Measurements from ENCODE around the gene BAZ2B. TPM values are rescaled to one million over a fixed set of nuclear protein-coding genes. Genes with fewer than 3 reads are reported as not detected.

Gene BAZ2B
- total RNA-seq, 1 donor from 2014 or later, result 37.8 TPM

GRCh38 chr2:159549234-159549633 is 67.1 kb downstream of the BAZ2B start:
- no peak overlapping the region for H3K4me3 Mint-ChIP-seq (ENCODE audit: unreplicated experiment)
- H3K36me3 Mint-ChIP-seq (ENCODE audit: low read depth), result no peaks in the 10 kb centered on the region
- no peaks in the 10 kb centered on the region for H3K9me3 Mint-ChIP-seq (ENCODE audit: low read depth)
- peaks cover 28% of the 10 kb centered on the region for H3K4me1 Mint-ChIP-seq (ENCODE audit: low read depth)
- TF ChIP-seq CTCF (IDR thresholded peaks at IDR 0.05), result no peak
- DNase-seq (ENCODE audit: low spot score), result no peak
- peak overlapping the region; percentile 41 for H3K27ac Mint-ChIP-seq (ENCODE audit: unreplicated experiment)
- no peaks in the 10 kb centered on the region for H3K27me3 Mint-ChIP-seq (ENCODE audit: low read depth)

GRCh38 chr2:159546716-159547430 is 69.5 kb downstream of the BAZ2B start:
- no peak for TF ChIP-seq CTCF (IDR thresholded peaks at IDR 0.05)
- no peak for DNase-seq (ENCODE audit: low spot score)
- Mint-ChIP-seq H3K4me1 (ENCODE audit: low read depth) (peaks cover 20% of the 10 kb centered on the region), H3K4me3 (ENCODE audit: unreplicated experiment) (no peak overlapping the region), H3K36me3 (ENCODE audit: low read depth) (peaks cover 7% of the 10 kb centered on the region), H3K9me3 (ENCODE audit: low read depth) (peaks cover 8% of the 10 kb centered on the region), H3K27ac (ENCODE audit: unreplicated experiment) (no peak overlapping the region), H3K27me3 (ENCODE audit: low read depth) (no peaks in the 10 kb centered on the region)

GRCh38 chr2:159546039-159546438 is 70.3 kb downstream of the BAZ2B start:
- Mint-ChIP-seq H3K27ac (ENCODE audit: unreplicated experiment) (no peak overlapping the region), H3K9me3 (ENCODE audit: low read depth) (peaks cover 12% of the 10 kb centered on the region), H3K4me1 (ENCODE audit: low read depth) (peaks cover 15% of the 10 kb centered on the region), H3K4me3 (ENCODE audit: unreplicated experiment) (no peak overlapping the region), H3K36me3 (ENCODE audit: low read depth) (peaks cover 12% of the 10 kb centered on the region), H3K27me3 (ENCODE audit: low read depth) (no peaks in the 10 kb centered on the region)
- no peak for DNase-seq (ENCODE audit: low spot score)
- no peak for TF ChIP-seq CTCF (IDR thresholded peaks at IDR 0.05)

GRCh38 chr2:159545085-159545484 is 71.3 kb downstream of the BAZ2B start:
- no peaks in the 10 kb centered on the region for H3K27me3 Mint-ChIP-seq (ENCODE audit: low read depth)
- peaks cover 15% of the 10 kb centered on the region for H3K4me1 Mint-ChIP-seq (ENCODE audit: low read depth)
- no peak overlapping the region for H3K27ac Mint-ChIP-seq (ENCODE audit: unreplicated experiment)
- peaks cover 12% of the 10 kb centered on the region for H3K36me3 Mint-ChIP-seq (ENCODE audit: low read depth)
- DNase-seq (ENCODE audit: low spot score), result no peak
- TF ChIP-seq CTCF (IDR thresholded peaks at IDR 0.05), result no peak
- no peak overlapping the region for H3K4me3 Mint-ChIP-seq (ENCODE audit: unreplicated experiment)
- peaks cover 12% of the 10 kb centered on the region for H3K9me3 Mint-ChIP-seq (ENCODE audit: low read depth)

- H3K36me3 Mint-ChIP-seq (ENCODE audit: low read depth), result peaks cover 14% of the 10 kb centered on the region
- DNase-seq (ENCODE audit: low spot score), result no peak
- H3K9me3 Mint-ChIP-seq (ENCODE audit: low read depth), result peaks cover 12% of the 10 kb centered on the region
- H3K4me3 Mint-ChIP-seq (ENCODE audit: unreplicated experiment), result no peak overlapping the region
- no peak for TF ChIP-seq CTCF (IDR thresholded peaks at IDR 0.05)
- no peak overlapping the region for H3K27ac Mint-ChIP-seq (ENCODE audit: unreplicated experiment)
- no peaks in the 10 kb centered on the region for H3K27me3 Mint-ChIP-seq (ENCODE audit: low read depth)
- H3K4me1 Mint-ChIP-seq (ENCODE audit: low read depth), result peaks cover 7% of the 10 kb centered on the region
Observed at GRCh38 chr2:159542101-159542500, 74.2 kb downstream of the BAZ2B start.
